Measurements from ENCODE around the gene FAM47E.
"Not testable (repeated sequence)": the region's sequence is repeated elsewhere in the genome, so short reads cannot be mapped to it uniquely, and the experiment has no call there.

Gene FAM47E

GRCh38 chr4:76260571-76260970 lies 9.1 kb downstream of the FAM47E start:
- FAIRE-seq (no peak), DNase-seq (ENCODE audit: extremely low spot score, insufficient read length, low read depth) (no peak)

GRCh38 chr4:76265631-76266218 lies 14.2 kb downstream of the FAM47E start:
- no peak for DNase-seq (ENCODE audit: extremely low spot score, insufficient read length, low read depth)
- FAIRE-seq = peak; percentile 21

- FAIRE-seq (no peak), DNase-seq (ENCODE audit: extremely low spot score, insufficient read length, low read depth) (no peak)
These were observed 15.1 kb downstream of the FAM47E start for GRCh38 chr4:76266627-76267026.

GRCh38 chr4:76267811-76268210 lies 16.3 kb downstream of the FAM47E start:
- DNase-seq (ENCODE audit: extremely low spot score, insufficient read length, low read depth) (no peak), FAIRE-seq (no peak)

GRCh38 chr4:76270244-76271175 lies 19.0 kb downstream of the FAM47E start:
- no peak for FAIRE-seq

GRCh38 chr4:76271248-76271647 lies 19.7 kb downstream of the FAM47E start:
- FAIRE-seq (no peak), DNase-seq (ENCODE audit: extremely low spot score, insufficient read length, low read depth) (no peak)

More at GRCh38 chr4:76270244-76271175, 19.0 kb downstream of the FAM47E start:
- DNase-seq (ENCODE audit: extremely low spot score, insufficient read length, low read depth) = no peak

- DNase-seq (ENCODE audit: extremely low spot score, insufficient read length, low read depth) = no peak
- FAIRE-seq = no peak
These were observed 20.6 kb downstream of the FAM47E start for GRCh38 chr4:76272073-76272472.

- DNase-seq (ENCODE audit: extremely low spot score, insufficient read length, low read depth) = no peak
- no peak for FAIRE-seq
These were observed 21.1 kb downstream of the FAM47E start for GRCh38 chr4:76272582-76272981.

GRCh38 chr4:76272999-76273398 lies 21.5 kb downstream of the FAM47E start:
- FAIRE-seq (no peak), DNase-seq (ENCODE audit: extremely low spot score, insufficient read length, low read depth) (no peak)

GRCh38 chr4:76275486-76276124 lies 24.1 kb downstream of the FAM47E start:
- no peak for FAIRE-seq
- no peak for DNase-seq (ENCODE audit: extremely low spot score, insufficient read length, low read depth)

- DNase-seq (ENCODE audit: extremely low spot score, insufficient read length, low read depth) (no peak), FAIRE-seq (no peak)
These were observed 25.3 kb downstream of the FAM47E start for GRCh38 chr4:76276813-76277212.

- DNase-seq (ENCODE audit: extremely low spot score, insufficient read length, low read depth) (no peak), FAIRE-seq (no peak)
These were observed 26.1 kb downstream of the FAM47E start for GRCh38 chr4:76277667-76278066.

- no peak for FAIRE-seq
These were observed 27.1 kb downstream of the FAM47E start for GRCh38 chr4:76278583-76278982.

GRCh38 chr4:76279462-76279861 lies 27.9 kb downstream of the FAM47E start:
- DNase-seq (ENCODE audit: extremely low spot score, insufficient read length, low read depth) = no peak
- no peak for FAIRE-seq

More at GRCh38 chr4:76278583-76278982, 27.1 kb downstream of the FAM47E start:
- no peak for DNase-seq (ENCODE audit: extremely low spot score, insufficient read length, low read depth)

GRCh38 chr4:76280488-76281441 lies 29.2 kb downstream of the FAM47E start:
- DNase-seq (ENCODE audit: extremely low spot score, insufficient read length, low read depth) = no peak
- no peak for FAIRE-seq

GRCh38 chr4:76281594-76281993 lies 30.1 kb downstream of the FAM47E start:
- not testable (repeated sequence) for FAIRE-seq

GRCh38 chr4:76282941-76283689 lies 31.6 kb downstream of the FAM47E start:
- FAIRE-seq (no peak), DNase-seq (ENCODE audit: extremely low spot score, insufficient read length, low read depth) (no peak)

More at GRCh38 chr4:76281594-76281993, 30.1 kb downstream of the FAM47E start:
- not testable (repeated sequence) for DNase-seq (ENCODE audit: extremely low spot score, insufficient read length, low read depth)

GRCh38 chr4:76283900-76284299 lies 32.4 kb downstream of the FAM47E start:
- no peak for FAIRE-seq
- no peak for DNase-seq (ENCODE audit: extremely low spot score, insufficient read length, low read depth)

GRCh38 chr4:76287811-76288210 lies 36.3 kb downstream of the FAM47E start:
- FAIRE-seq; DNase-seq (ENCODE audit: extremely low spot score, insufficient read length, low read depth): not testable (repeated sequence)

Measured in GM18507 (cell line).